ENCODE measurements around the gene COL5A1.

DNA sequence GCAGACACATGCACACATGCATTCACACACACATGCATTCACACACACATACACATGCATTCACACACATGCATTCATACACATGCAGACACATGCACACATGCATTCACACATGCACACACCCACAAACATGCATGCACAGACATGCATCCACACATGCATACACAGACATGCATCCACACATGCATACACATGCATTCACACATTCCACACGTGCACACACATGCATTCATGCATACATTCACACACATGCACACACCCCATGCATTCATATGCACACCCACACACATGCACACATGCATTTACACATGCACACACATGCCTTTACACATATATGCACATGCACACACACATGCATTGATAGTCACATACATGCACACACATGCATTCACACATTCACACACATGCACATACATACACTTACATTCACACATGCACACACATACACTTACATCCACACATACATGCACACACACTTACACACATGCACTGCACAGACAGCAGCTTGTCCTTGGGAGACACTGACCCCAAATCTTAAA lies 106.4 kb downstream of the COL5A1 start:
- TF ChIP-seq, protein P1, sequence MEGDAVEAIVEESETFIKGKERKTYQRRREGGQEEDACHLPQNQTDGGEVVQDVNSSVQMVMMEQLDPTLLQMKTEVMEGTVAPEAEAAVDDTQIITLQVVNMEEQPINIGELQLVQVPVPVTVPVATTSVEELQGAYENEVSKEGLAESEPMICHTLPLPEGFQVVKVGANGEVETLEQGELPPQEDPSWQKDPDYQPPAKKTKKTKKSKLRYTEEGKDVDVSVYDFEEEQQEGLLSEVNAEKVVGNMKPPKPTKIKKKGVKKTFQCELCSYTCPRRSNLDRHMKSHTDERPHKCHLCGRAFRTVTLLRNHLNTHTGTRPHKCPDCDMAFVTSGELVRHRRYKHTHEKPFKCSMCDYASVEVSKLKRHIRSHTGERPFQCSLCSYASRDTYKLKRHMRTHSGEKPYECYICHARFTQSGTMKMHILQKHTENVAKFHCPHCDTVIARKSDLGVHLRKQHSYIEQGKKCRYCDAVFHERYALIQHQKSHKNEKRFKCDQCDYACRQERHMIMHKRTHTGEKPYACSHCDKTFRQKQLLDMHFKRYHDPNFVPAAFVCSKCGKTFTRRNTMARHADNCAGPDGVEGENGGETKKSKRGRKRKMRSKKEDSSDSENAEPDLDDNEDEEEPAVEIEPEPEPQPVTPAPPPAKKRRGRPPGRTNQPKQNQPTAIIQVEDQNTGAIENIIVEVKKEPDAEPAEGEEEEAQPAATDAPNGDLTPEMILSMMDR (IDR thresholded peaks at IDR 0.05; ENCODE audit: borderline replicate concordance, extremely low read depth, low read length, poor library complexity, severe bottlenecking) = no peak
- TF ChIP-seq EZH2 (IDR thresholded peaks at IDR 0.05; ENCODE audit: borderline replicate concordance, low read depth, low read length, severe bottlenecking) = no peak

Data from DND-41 (cell line).